ENCODE measurements around the gene TM9SF1. TPM values are rescaled to one million over a fixed set of nuclear protein-coding genes. Genes with fewer than 3 reads are reported as not detected.
A peak's percentile ranks its signal among the peaks of the same experiment; 100 is the strongest.

TM9SF1 gene
- total and polyA plus RNA-seq, 2 of the 13 experiments (the other 11 are each of a cell fraction or from before 2014, with no cell fraction given) = 83.2 to 110 TPM

GRCh38 chr14:24198814-24199524, 3.7 kb upstream of the TM9SF1 start (continued):
- TF ChIP-seq ARID5B (CRISPR knock-in tag; IDR thresholded peaks at IDR 0.05) (0 out of 2 replicates have a peak, but pooled peaks have one; percentile 38), ZNF703 (CRISPR knock-in tag; IDR thresholded peaks at IDR 0.05; ENCODE audit: borderline replicate concordance) (no peak), KLF11 (CRISPR knock-in tag; IDR thresholded peaks at IDR 0.05) (no peak), JUND (CRISPR knock-in tag; IDR thresholded peaks at IDR 0.05) (no peak), ZMAT5 (CRISPR knock-in tag; IDR thresholded peaks at IDR 0.05; ENCODE audit: borderline replicate concordance, low read depth) (no peak), ZBTB49 (CRISPR knock-in tag; IDR thresholded peaks at IDR 0.05; ENCODE audit: borderline replicate concordance) (no peak), SKI (IDR thresholded peaks at IDR 0.05; ENCODE audit: partially characterized antibody) (no peak), ZNF337 (CRISPR knock-in tag; IDR thresholded peaks at IDR 0.05; ENCODE audit: borderline replicate concordance, low read depth) (no peak), TRIM22 (IDR thresholded peaks at IDR 0.05) (no peak), FOXO4 (CRISPR knock-in tag; conservative IDR thresholded peaks at IDR 0.05) (no peak), ZBTB8A (CRISPR knock-in tag; IDR thresholded peaks at IDR 0.05; ENCODE audit: borderline replicate concordance, low read depth) (no peak), POLR2A (IDR thresholded peaks at IDR 0.05; ENCODE audit: insufficient read depth in 1 of 2, low read depth in 2 of 2, low read length in 2 of 2) (no peak), THAP9 (CRISPR knock-in tag; IDR thresholded peaks at IDR 0.05; ENCODE audit: borderline replicate concordance) (0 out of 2 replicates have a peak, but pooled peaks have one; percentile 3), CAMTA2 (CRISPR knock-in tag; IDR thresholded peaks at IDR 0.05; ENCODE audit: borderline replicate concordance) (no peak), TEAD3 (CRISPR knock-in tag; optimal IDR thresholded peaks at IDR 0.05; ENCODE audit: borderline replicate concordance) (peak; percentile 23), PLRG1 (conservative IDR thresholded peaks at IDR 0.05) (no peak), ZNF317 (CRISPR knock-in tag; IDR thresholded peaks at IDR 0.05) (no peak)
